Astrocyte (in vitro differentiated cells and primary cell): Measurements from ENCODE around the gene RASA1.

ENCODE experiments used
- CTCF ChIP-seq: IDR thresholded peaks from 2 replicates; pipeline ENCODE4 v1.5.1; 2011; ENCODE audit warnings: low read depth, mild to moderate bottlenecking, inconsistent platforms, low read length, moderate library complexity; ENCODE audit not compliant: insufficient read depth
- EZH2 ChIP-seq: IDR thresholded peaks from 2 replicates; pipeline ENCODE4 v1.6.1; 2012; ENCODE audit warnings: mild to moderate bottlenecking, low read length, inconsistent platforms; ENCODE audit not compliant: insufficient read depth

GRCh38 chr5:87398981-87399614 lies 131.4 kb downstream of the RASA1 start:
- no peak for TF ChIP-seq CTCF
- TF ChIP-seq EZH2, result no peak
